GM21528 (cell line): ENCODE data around the gene ESRRG.

Experiments
- ATAC-seq: cut with Tn5 transposase; IDR thresholded peaks from one replicate; pipeline ENCODE4 v1.9.1; 2021; ENCODE audit warnings: mild to moderate bottlenecking, moderate library complexity; ENCODE audit not compliant: unreplicated experiment, low FRiP score

The ESRRG gene

GRCh38 chr1:216523449-216524190 lies 199.6 kb downstream of the ESRRG start:
- no peak for ATAC-seq

GRCh38 chr1:216523043-216523442 lies 200.2 kb downstream of the ESRRG start:
- no peak for ATAC-seq

- no peak for ATAC-seq
Observed at GRCh38 chr1:216521477-216521876, 201.8 kb downstream of the ESRRG start.

- ATAC-seq, result no peak
Observed at GRCh38 chr1:216518844-216519627, 204.2 kb downstream of the ESRRG start.

GRCh38 chr1:216502528-216503162 lies 220.6 kb downstream of the ESRRG start:
- no peak for ATAC-seq

GRCh38 chr1:216500273-216500967 lies 222.8 kb downstream of the ESRRG start:
- ATAC-seq, result no peak

GRCh38 chr1:216499581-216500272 lies 223.5 kb downstream of the ESRRG start:
- no peak for ATAC-seq

- no peak for ATAC-seq
Observed at GRCh38 chr1:216498277-216498676, 225.0 kb downstream of the ESRRG start.

GRCh38 chr1:216485042-216485441 lies 238.2 kb downstream of the ESRRG start:
- ATAC-seq, result no peak

- no peak for ATAC-seq
Observed at GRCh38 chr1:216483672-216484401, 239.4 kb downstream of the ESRRG start.

- ATAC-seq, result no peak
Observed at GRCh38 chr1:216482620-216483019, 240.6 kb downstream of the ESRRG start.

GRCh38 chr1:216478238-216478637 lies 245.0 kb downstream of the ESRRG start:
- ATAC-seq, result no peak

GRCh38 chr1:216476341-216476740 lies 246.9 kb downstream of the ESRRG start:
- no peak for ATAC-seq

GRCh38 chr1:216475659-216476276 lies 247.5 kb downstream of the ESRRG start:
- ATAC-seq, result no peak

- no peak for ATAC-seq
Observed at GRCh38 chr1:216466162-216466801, 256.9 kb downstream of the ESRRG start.

- no peak for ATAC-seq
Observed at GRCh38 chr1:216464489-216464888, 258.7 kb downstream of the ESRRG start.

- no peak for ATAC-seq
Observed at GRCh38 chr1:216462066-216462775, 261.0 kb downstream of the ESRRG start.

- no peak for ATAC-seq
Observed at GRCh38 chr1:216461466-216461865, 261.8 kb downstream of the ESRRG start.
